CD8-positive, alpha-beta memory T cell (primary cell): ENCODE measurements around the gene CCDC171. TPM values are rescaled to one million over a fixed set of nuclear protein-coding genes. Genes with fewer than 3 reads are reported as not detected.
"Not testable (repeated sequence)": the region's sequence is repeated elsewhere in the genome, so short reads cannot be mapped to it uniquely, and the experiment has no call there.

Experiments
- CTCF ChIA-PET: fragments of 350-600 bp; sonication (Branson Sonifier 250); formaldehyde crosslinking; loops from one replicate; lab custom pipeline; 2021; ENCODE audit warnings: antibody characterized with exemption; lab: Charles Lee
- POLR2A ChIA-PET: fragments of 350-600 bp; sonication (Branson Sonifier 250); formaldehyde crosslinking; loops from one replicate; lab custom pipeline; 2021; ENCODE audit warnings: antibody characterized with exemption; lab: Charles Lee
- DNase-seq, 5 donors: peaks; one replicate each; pipeline versions ENCODE4 v3.0.0 to v3.0.0-alpha.2; 2020 to 2022; ENCODE audit warnings: mixed read lengths in 1 of 5
- H3K27ac ChIP-seq: one replicate; pipeline ENCODE4 v1.7.0; 2013; ENCODE audit warnings: low read depth, mild to moderate bottlenecking, low read length, moderate library complexity
- H3K27me3 ChIP-seq: 2 replicates; pipeline ENCODE4 v1.7.0; 2013; ENCODE audit warnings: low read length, mild to moderate bottlenecking; ENCODE audit not compliant: insufficient read depth, poor library complexity, severe bottlenecking
- H3K36me3 ChIP-seq: 2 replicates; pipeline ENCODE4 v1.7.0; 2013; ENCODE audit warnings: mild to moderate bottlenecking, low read length, moderate library complexity; ENCODE audit not compliant: insufficient read depth
- H3K4me1 ChIP-seq: 2 replicates; pipeline ENCODE4 v1.7.0; 2013; ENCODE audit warnings: mild to moderate bottlenecking, low read length, moderate library complexity; ENCODE audit not compliant: insufficient read depth
- H3K4me3 ChIP-seq: 2 replicates; pipeline ENCODE4 v1.7.0; 2013; ENCODE audit warnings: mild to moderate bottlenecking, low read length
- H3K9me3 ChIP-seq: 2 replicates; pipeline ENCODE4 v1.7.0; 2013; ENCODE audit warnings: mild to moderate bottlenecking, low read length
- H3K27ac Mint-ChIP-seq, 8 donors: one replicate each; pipeline ENCODE4 v1.8.0; 2020 to 2021; ENCODE audit warnings: mixed read lengths in 8 of 8, mild to moderate bottlenecking in 6 of 8, inconsistent platforms in 3 of 8, moderate library complexity in 3 of 8
- H3K27me3 Mint-ChIP-seq, 2 donors: one replicate each; pipeline ENCODE4 v1.8.0; 2020 to 2021; ENCODE audit warnings: mixed read lengths in 2 of 2, mild to moderate bottlenecking in 1 of 2, moderate library complexity in 1 of 2
- H3K36me3 Mint-ChIP-seq, 3 donors: one replicate each; pipeline ENCODE4 v1.8.0; 2020 to 2021; ENCODE audit warnings: mixed read lengths in 3 of 3, inconsistent platforms in 1 of 3, mild to moderate bottlenecking in 1 of 3
- H3K4me1 Mint-ChIP-seq, 3 donors: one replicate each; pipeline ENCODE4 v1.8.0; 2020 to 2021; ENCODE audit warnings: mixed read lengths in 3 of 3, inconsistent platforms in 1 of 3, mild to moderate bottlenecking in 1 of 3
- H3K4me3 Mint-ChIP-seq, 7 donors: one replicate each; pipeline ENCODE4 v1.8.0; 2020 to 2021; ENCODE audit warnings: mixed read lengths in 7 of 7, mild to moderate bottlenecking in 6 of 7, moderate library complexity in 4 of 7, inconsistent platforms in 2 of 7
- H3K9me3 Mint-ChIP-seq, 5 donors: one replicate each; pipeline ENCODE4 v1.8.0; 2020 to 2022; ENCODE audit warnings: mixed read lengths in 5 of 5, mild to moderate bottlenecking in 3 of 5, moderate library complexity in 2 of 5, inconsistent platforms in 1 of 5
- polyA plus RNA-seq: library from polyadenylated mRNA; unstranded; fragments of 300-500 nt; fragmentation: Illumina TruSeq; gene quantifications from one replicate; pipeline ENCODE4 v1.2.3, GENCODE V29; 2021
- total RNA-seq, 2 experiments: library from RNA; stranded (reverse); gene quantifications; one replicate each; pipeline ENCODE4 v1.2.3, GENCODE V29; 2021

CCDC171 gene
- total and polyA plus RNA-seq, 3 experiments from 2014 or later, result 0.62 to 2.3 (median 1.8) TPM

- H3K4me3 ChIP-seq, result no peak overlapping the region
- Mint-ChIP-seq H3K9me3 (peaks cover 0 to 10% (median 9%) of the 10 kb centered on the region in 5 donors), H3K36me3 (peaks cover 0 to 14% (median under 1%) of the 10 kb centered on the region in 3 donors), H3K4me3 (no peak overlapping the region), H3K27me3 (no peaks in the 10 kb centered on the region), H3K4me1 (no peaks in the 10 kb centered on the region), H3K27ac (no peak overlapping the region)
- H3K9me3 ChIP-seq, result no peaks in the 10 kb centered on the region
- CTCF ChIA-PET, result no interaction called here
- H3K4me1 ChIP-seq, result no peaks in the 10 kb centered on the region
- no peaks in the 10 kb centered on the region for H3K27me3 ChIP-seq
- H3K27ac ChIP-seq, result no peak overlapping the region
- no peak for DNase-seq
- POLR2A ChIA-PET, result no interaction called here
- no peaks in the 10 kb centered on the region for H3K36me3 ChIP-seq
Observed at GRCh38 chr9:15670894-15671293, 118.1 kb downstream of the CCDC171 start.

- no peak for DNase-seq
- H3K36me3 Mint-ChIP-seq, result peaks cover 0 to 6% (median 0%) of the 10 kb centered on the region in 3 donors
- ChIA-PET CTCF (no interaction called here), POLR2A (no interaction called here)
- H3K4me3 ChIP-seq, result no peak overlapping the region
- no peaks in the 10 kb centered on the region for H3K27me3 ChIP-seq
- peaks cover 0 to 4% (median 0%) of the 10 kb centered on the region in 5 donors for H3K9me3 Mint-ChIP-seq
- H3K4me1 ChIP-seq, result no peaks in the 10 kb centered on the region
- H3K27ac Mint-ChIP-seq, result no peak overlapping the region
- no peaks in the 10 kb centered on the region for H3K4me1 Mint-ChIP-seq
- H3K27ac ChIP-seq, result no peak overlapping the region
- no peak overlapping the region for H3K4me3 Mint-ChIP-seq
- no peaks in the 10 kb centered on the region for H3K27me3 Mint-ChIP-seq
- H3K36me3 ChIP-seq, result no peaks in the 10 kb centered on the region
- no peaks in the 10 kb centered on the region for H3K9me3 ChIP-seq
Observed at GRCh38 chr9:15693701-15694100, 140.9 kb downstream of the CCDC171 start.

GRCh38 chr9:15696979-15697378 is 144.1 kb downstream of the CCDC171 start:
- no peaks in the 10 kb centered on the region for H3K36me3 ChIP-seq
- no peak overlapping the region for H3K27ac ChIP-seq
- CTCF ChIA-PET, result no interaction called here
- no peak overlapping the region for H3K4me3 ChIP-seq
- no peaks in the 10 kb centered on the region for H3K4me1 Mint-ChIP-seq
- H3K36me3 Mint-ChIP-seq, result peaks cover 0 to 22% (median 1%) of the 10 kb centered on the region in 3 donors
- no peak overlapping the region for H3K27ac Mint-ChIP-seq
- no peaks in the 10 kb centered on the region for H3K9me3 Mint-ChIP-seq
- no peak overlapping the region for H3K4me3 Mint-ChIP-seq
- no peaks in the 10 kb centered on the region for H3K9me3 ChIP-seq
- H3K4me1 ChIP-seq, result no peaks in the 10 kb centered on the region
- H3K27me3 Mint-ChIP-seq, result no peaks in the 10 kb centered on the region
- POLR2A ChIA-PET, result no interaction called here
- DNase-seq, result no peak
- H3K27me3 ChIP-seq, result no peaks in the 10 kb centered on the region

GRCh38 chr9:15697446-15697851 is 144.6 kb downstream of the CCDC171 start:
- no peaks in the 10 kb centered on the region for H3K4me1 ChIP-seq
- H3K4me3 ChIP-seq, result no peak overlapping the region
- H3K27me3 ChIP-seq, result no peaks in the 10 kb centered on the region
- no peak for DNase-seq
- no peak overlapping the region for H3K27ac ChIP-seq
- H3K9me3 ChIP-seq, result no peaks in the 10 kb centered on the region
- Mint-ChIP-seq H3K36me3 (peaks cover 0 to 22% (median 1%) of the 10 kb centered on the region in 3 donors), H3K9me3 (no peaks in the 10 kb centered on the region), H3K4me3 (no peak overlapping the region), H3K27ac (no peak overlapping the region), H3K27me3 (no peaks in the 10 kb centered on the region), H3K4me1 (no peaks in the 10 kb centered on the region)
- H3K36me3 ChIP-seq, result no peaks in the 10 kb centered on the region
- ChIA-PET CTCF (no interaction called here), POLR2A (no interaction called here)

GRCh38 chr9:15699876-15700559 is 147.2 kb downstream of the CCDC171 start:
- POLR2A ChIA-PET, H3K27ac ChIP-seq, H3K27me3 Mint-ChIP-seq, H3K27ac Mint-ChIP-seq, H3K4me3 ChIP-seq, H3K27me3 ChIP-seq, H3K36me3 ChIP-seq, H3K4me1 ChIP-seq, H3K9me3 ChIP-seq, H3K4me3 Mint-ChIP-seq, CTCF ChIA-PET, H3K4me1 Mint-ChIP-seq, H3K9me3 Mint-ChIP-seq, DNase-seq: not testable (repeated sequence)
- H3K36me3 Mint-ChIP-seq, result peaks cover 0 to 24% (median 1%) of the 10 kb centered on the region in 3 donors

GRCh38 chr9:15707000-15707399 is 154.2 kb downstream of the CCDC171 start:
- H3K36me3 ChIP-seq, result no peaks in the 10 kb centered on the region
- DNase-seq, result no peak
- Mint-ChIP-seq H3K36me3 (peaks cover 0 to 11% (median 0%) of the 10 kb centered on the region in 3 donors), H3K4me3 (no peak overlapping the region), H3K27ac (no peak overlapping the region), H3K9me3 (no peaks in the 10 kb centered on the region), H3K27me3 (no peaks in the 10 kb centered on the region), H3K4me1 (no peaks in the 10 kb centered on the region)
- H3K4me1 ChIP-seq, result no peaks in the 10 kb centered on the region
- ChIA-PET CTCF (no interaction called here), POLR2A (no interaction called here)
- H3K27me3 ChIP-seq, result no peaks in the 10 kb centered on the region
- no peaks in the 10 kb centered on the region for H3K9me3 ChIP-seq
- H3K27ac ChIP-seq, result no peak overlapping the region
- no peak overlapping the region for H3K4me3 ChIP-seq

- Histone ChIP-seq H3K36me3 (no peaks in the 10 kb centered on the region), H3K4me1 (no peaks in the 10 kb centered on the region), H3K4me3 (no peak overlapping the region), H3K27ac (no peak overlapping the region), H3K27me3 (no peaks in the 10 kb centered on the region), H3K9me3 (no peaks in the 10 kb centered on the region)
- no peak for DNase-seq
- ChIA-PET CTCF (no interaction called here), POLR2A (no interaction called here)
- Mint-ChIP-seq H3K27me3 (no peaks in the 10 kb centered on the region), H3K27ac (no peak overlapping the region), H3K9me3 (no peaks in the 10 kb centered on the region), H3K36me3 (peaks cover 0 to 10% (median 1%) of the 10 kb centered on the region in 3 donors), H3K4me1 (no peaks in the 10 kb centered on the region), H3K4me3 (no peak overlapping the region)
Observed at GRCh38 chr9:15711531-15711930, 158.7 kb downstream of the CCDC171 start.

GRCh38 chr9:15711931-15712330 is 159.1 kb downstream of the CCDC171 start:
- no peaks in the 10 kb centered on the region for H3K9me3 ChIP-seq
- H3K4me1 Mint-ChIP-seq, result no peaks in the 10 kb centered on the region
- no peak overlapping the region for H3K4me3 ChIP-seq
- H3K27me3 Mint-ChIP-seq, result no peaks in the 10 kb centered on the region
- no peak overlapping the region for H3K4me3 Mint-ChIP-seq
- no peaks in the 10 kb centered on the region for H3K27me3 ChIP-seq
- no peaks in the 10 kb centered on the region for H3K36me3 ChIP-seq
- H3K27ac Mint-ChIP-seq, result no peak overlapping the region
- POLR2A ChIA-PET, result no interaction called here
- H3K4me1 ChIP-seq, result no peaks in the 10 kb centered on the region
- CTCF ChIA-PET, result no interaction called here
- no peaks in the 10 kb centered on the region for H3K9me3 Mint-ChIP-seq
- no peak for DNase-seq
- H3K27ac ChIP-seq, result no peak overlapping the region
- peaks cover 0 to 10% (median 1%) of the 10 kb centered on the region in 3 donors for H3K36me3 Mint-ChIP-seq
